Skin of body (tissue), 2 donors: Measurements from ENCODE around the gene ZNHIT1. TPM values are rescaled to one million over a fixed set of nuclear protein-coding genes. Genes with fewer than 3 reads are reported as not detected.
"Not testable (repeated sequence)": the region's sequence is repeated elsewhere in the genome, so short reads cannot be mapped to it uniquely, and the experiment has no call there.

Experiments used
- DNase-seq: peaks from one replicate; lab custom pipeline; 2025; lab: John Stamatoyannopoulos, UW
- total RNA-seq: library from RNA; depleted of rRNA; stranded (reverse); fragments of >200 nt; gene quantifications from one replicate; pipeline ENCODE4 v1.2.3, GENCODE V29; 2014

Gene ZNHIT1
- total RNA-seq, 1 donor from 2014 or later, result 52.8 TPM

GRCh38 chr7:101186844-101187428, 31.0 kb upstream of the ZNHIT1 start:
- no peak for DNase-seq

- DNase-seq, result no peak
Measured at GRCh38 chr7:101189109-101189508, 28.9 kb upstream of the ZNHIT1 start.

- no peak for DNase-seq
Measured at GRCh38 chr7:101195884-101196283, 22.1 kb upstream of the ZNHIT1 start.

GRCh38 chr7:101197991-101198390, 20.0 kb upstream of the ZNHIT1 start:
- no peak for DNase-seq

- no peak for DNase-seq
Measured at GRCh38 chr7:101198476-101198875, 19.5 kb upstream of the ZNHIT1 start.

- DNase-seq, result not testable (repeated sequence)
Measured at GRCh38 chr7:101199522-101199921, 18.4 kb upstream of the ZNHIT1 start.

- no peak for DNase-seq
Measured at GRCh38 chr7:101200504-101200861, 17.5 kb upstream of the ZNHIT1 start.

GRCh38 chr7:101200862-101201599, 16.9 kb upstream of the ZNHIT1 start, which contains the start of gene MOGAT3:
MOGAT3 (minus strand) TSS chr7:101201036; CDS start chr7:101200854, 182 bp downstream.
- DNase-seq, result no peak

GRCh38 chr7:101201695-101202602, 16.0 kb upstream of the ZNHIT1 start:
- no peak for DNase-seq

- DNase-seq, result no peak
Measured at GRCh38 chr7:101202603-101202918, 15.4 kb upstream of the ZNHIT1 start.

- not testable (repeated sequence) for DNase-seq
Measured at GRCh38 chr7:101203740-101204738, 13.9 kb upstream of the ZNHIT1 start.

GRCh38 chr7:101205901-101206664, 11.9 kb upstream of the ZNHIT1 start:
- DNase-seq, result no peak

- no peak for DNase-seq
Measured at GRCh38 chr7:101206665-101207042, 11.3 kb upstream of the ZNHIT1 start.

GRCh38 chr7:101207459-101207858, 10.5 kb upstream of the ZNHIT1 start:
- DNase-seq, result no peak

GRCh38 chr7:101208794-101209193, 9.2 kb upstream of the ZNHIT1 start:
- DNase-seq, result no peak

- DNase-seq, result no peak
Measured at GRCh38 chr7:101210143-101210542, 7.8 kb upstream of the ZNHIT1 start.

- no peak for DNase-seq
Measured at GRCh38 chr7:101211501-101211900, 6.5 kb upstream of the ZNHIT1 start.

GRCh38 chr7:101212014-101212413, 6.0 kb upstream of the ZNHIT1 start:
- DNase-seq, result no peak

- no peak for DNase-seq
Measured at GRCh38 chr7:101216001-101216859, 1.7 kb upstream of the ZNHIT1 start.
